DMS114 treated with DMSO at 0.1 percent for 48 hours (cell line): ENCODE data around the gene LDAF1.
"Not testable (repeated sequence)": the region's sequence is repeated elsewhere in the genome, so short reads cannot be mapped to it uniquely, and the experiment has no call there.

Experiments used
- DNase-seq: peaks from one replicate; lab custom pipeline; 2025; ENCODE audit not compliant: unreplicated experiment; lab: John Stamatoyannopoulos, UW

LDAF1 gene

GRCh38 chr16:21194771-21195301, 36.4 kb downstream of the LDAF1 start:
- no peak for DNase-seq

DNA sequence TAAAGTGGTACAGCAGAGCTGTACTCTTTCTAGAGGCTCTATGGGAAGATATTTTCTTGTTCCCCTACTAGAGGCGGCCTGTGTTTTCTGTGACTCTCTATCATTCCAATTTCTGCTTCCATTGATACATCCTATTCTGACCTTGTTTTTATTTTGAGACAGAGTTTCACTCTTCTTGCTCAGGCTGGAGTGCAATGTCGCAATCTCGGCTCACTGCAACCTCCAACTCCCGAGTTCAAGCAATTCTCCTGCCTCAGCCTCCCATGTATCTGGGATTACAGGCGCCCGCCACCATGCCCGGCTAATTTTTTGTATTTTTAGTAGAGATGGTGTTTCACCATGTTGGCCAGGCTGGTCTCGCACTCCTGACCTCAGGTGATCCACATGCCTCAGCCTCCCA, 36.9 kb downstream of the LDAF1 start:
- DNase-seq = not testable (repeated sequence)

DNA sequence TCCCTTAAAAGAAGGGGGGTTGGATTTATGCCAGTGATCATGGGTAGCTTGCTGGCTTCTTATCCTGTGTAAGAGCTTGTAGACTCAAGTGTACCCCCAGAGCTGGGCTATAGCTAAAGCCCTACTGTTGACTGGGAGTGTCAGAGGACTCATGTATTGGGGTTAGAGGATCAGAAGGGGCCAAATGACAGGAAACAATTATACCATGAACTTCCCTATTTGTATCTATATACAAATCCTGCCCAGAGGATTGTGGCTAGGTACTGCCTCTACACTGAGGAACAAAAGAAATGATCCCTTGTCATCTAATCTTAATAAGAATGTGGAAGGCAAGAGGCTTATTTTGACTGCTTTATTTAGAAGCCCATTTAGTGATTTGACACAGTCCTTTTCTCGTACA, 38.6 kb downstream of the LDAF1 start:
- DNase-seq = no peak

GRCh38 chr16:21197621-21198020, 39.1 kb downstream of the LDAF1 start:
- no peak for DNase-seq

DNA sequence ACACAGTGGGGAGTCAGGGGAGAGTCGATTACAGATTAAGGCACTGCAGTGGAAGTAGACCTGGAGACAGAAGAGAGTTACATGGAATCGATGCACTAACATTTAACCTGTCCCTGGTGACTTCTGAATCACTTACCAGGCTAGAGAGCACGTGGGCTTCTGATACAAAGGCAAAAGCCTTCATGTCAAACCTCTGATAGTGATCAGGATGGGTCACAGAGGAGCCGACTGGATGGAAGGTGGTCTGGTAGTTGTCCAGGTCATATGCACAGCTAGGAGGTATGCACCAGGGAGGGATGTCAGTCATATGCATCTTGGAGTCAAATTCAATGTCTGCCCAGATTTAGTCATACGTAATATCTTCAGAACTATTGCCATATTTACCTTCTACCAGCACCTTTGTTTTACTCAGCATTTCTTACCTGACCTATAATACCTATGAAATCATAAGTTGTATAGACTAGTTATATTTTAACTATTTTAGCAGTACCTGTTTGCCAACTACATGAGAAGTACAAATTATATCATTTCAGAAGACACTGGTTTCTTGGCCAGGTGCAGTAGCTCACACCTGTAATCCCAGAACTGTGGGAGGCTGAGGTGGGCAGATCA, 41.2 kb downstream of the LDAF1 start:
- DNase-seq = no peak

- no peak for DNase-seq
Observed at GRCh38 chr16:21203155-21203797, 44.8 kb downstream of the LDAF1 start.

DNA sequence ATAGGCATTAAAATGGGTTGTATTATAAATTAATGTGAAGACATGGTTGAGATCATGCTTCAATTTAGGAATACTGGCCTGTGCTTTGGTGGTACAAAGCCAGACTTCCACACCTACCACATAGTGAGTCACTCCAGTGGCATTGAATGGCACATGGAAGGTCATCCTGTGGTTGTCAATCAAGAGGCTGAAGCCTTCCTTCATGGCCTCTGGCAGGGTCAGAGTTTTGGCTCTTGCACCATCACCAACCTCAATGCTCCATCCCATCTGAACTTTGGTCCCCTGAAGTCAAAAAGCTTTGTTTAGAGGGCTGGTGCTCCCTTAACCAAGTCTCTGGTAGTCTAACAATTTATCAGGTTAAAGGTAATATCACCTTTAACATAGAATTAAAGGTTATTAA, 46.8 kb downstream of the LDAF1 start:
- no peak for DNase-seq

GRCh38 chr16:21206550-21206949, 48.1 kb downstream of the LDAF1 start:
- DNase-seq = no peak

GRCh38 chr16:21208446-21209230, 50.2 kb downstream of the LDAF1 start:
- DNase-seq = no peak

- no peak for DNase-seq
Observed at GRCh38 chr16:21211486-21211885, 53.0 kb downstream of the LDAF1 start, which contains the start of gene ZP2. ZP2 (minus strand) TSS chr16:21211574; CDS start chr16:21211547, 27 bp downstream.

- no peak for DNase-seq
Observed at GRCh38 chr16:21214086-21214485, 55.6 kb downstream of the LDAF1 start.

GRCh38 chr16:21217121-21217520, 58.6 kb downstream of the LDAF1 start:
- DNase-seq = no peak

GRCh38 chr16:21218153-21218552, 59.7 kb downstream of the LDAF1 start:
- no peak for DNase-seq

DNA sequence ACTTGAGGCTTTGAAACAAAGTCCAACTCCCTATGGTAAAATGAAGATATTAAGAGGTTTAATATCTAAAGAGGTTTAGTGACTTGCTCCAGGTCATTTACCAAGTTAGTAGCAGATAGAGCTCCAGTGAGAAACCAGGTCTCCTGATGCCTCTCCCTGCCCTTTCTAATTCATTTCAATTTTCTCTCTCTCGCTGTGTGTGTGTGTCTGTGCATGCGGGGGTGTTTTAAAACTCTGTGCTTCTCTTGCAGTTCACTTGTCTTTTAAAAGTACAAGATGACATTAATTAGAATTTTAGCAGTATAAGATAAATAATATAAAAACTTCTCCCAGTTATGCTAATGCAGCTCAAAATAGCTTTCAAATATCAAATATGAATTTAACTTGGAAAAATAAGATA, 61.1 kb downstream of the LDAF1 start:
- no peak for DNase-seq

DNA sequence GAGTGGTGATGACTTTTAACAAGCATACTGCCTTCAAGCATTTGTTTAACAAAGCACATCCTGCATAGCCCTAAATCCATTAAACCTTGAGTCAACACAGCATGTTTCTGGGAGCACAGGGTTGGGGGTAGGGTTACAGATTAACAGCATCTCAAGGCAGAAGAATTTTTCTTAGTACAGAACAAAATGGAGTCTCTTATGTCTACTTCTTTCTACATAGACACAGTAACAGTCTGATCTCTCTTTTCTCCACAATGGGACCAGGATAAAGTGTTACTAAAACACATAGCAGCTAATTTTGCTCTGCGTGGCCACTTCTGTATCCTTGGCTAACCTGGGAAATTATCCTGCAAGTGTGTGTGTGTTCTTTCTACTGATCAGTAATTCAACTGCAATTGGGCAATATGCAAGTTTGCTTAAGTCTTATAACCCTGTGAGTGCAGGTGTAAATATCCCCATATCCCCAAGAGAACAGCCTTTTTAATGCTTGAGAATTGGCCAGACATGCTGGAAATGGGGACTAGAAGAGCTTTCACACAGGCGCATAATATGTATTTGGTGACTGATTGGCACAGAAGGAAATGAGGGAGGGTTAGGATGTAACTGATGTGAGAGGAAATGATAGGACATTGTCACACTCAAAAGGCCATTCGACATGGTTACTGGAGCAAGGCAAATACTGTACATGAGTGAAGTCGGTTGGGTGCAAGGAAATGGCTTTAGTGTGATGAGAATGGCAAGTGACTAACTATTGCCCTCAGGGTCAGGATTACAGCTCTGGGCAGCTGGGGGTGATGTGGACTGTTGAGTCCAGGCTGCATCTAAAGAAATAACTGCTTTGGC, 64.2 kb downstream of the LDAF1 start:
- no peak for DNase-seq

DNA sequence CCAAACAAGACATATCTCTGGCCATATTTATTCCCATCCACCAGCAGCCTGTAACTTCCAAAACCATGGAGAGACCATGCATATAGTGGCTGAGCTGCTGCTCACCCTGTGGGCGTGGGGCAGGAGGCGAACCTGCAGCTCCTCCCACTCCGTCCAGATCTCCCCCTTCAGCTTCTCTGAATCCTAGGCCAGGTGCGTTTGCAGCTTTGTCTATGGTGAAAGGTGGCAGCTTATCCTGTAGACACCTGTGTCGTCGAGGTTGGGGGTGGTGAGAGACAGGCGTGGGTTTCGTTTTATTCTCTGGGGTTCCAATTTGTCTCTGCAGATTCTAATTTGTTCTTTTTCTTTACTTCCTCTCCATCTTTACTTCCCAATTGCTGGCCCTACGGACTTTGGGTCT, 65.3 kb downstream of the LDAF1 start:
- no peak for DNase-seq

GRCh38 chr16:21224800-21225199, 66.3 kb downstream of the LDAF1 start:
- DNase-seq = no peak

- DNase-seq = no peak
Observed at GRCh38 chr16:21226749-21227148, 68.3 kb downstream of the LDAF1 start.

- no peak for DNase-seq
Observed at GRCh38 chr16:21227866-21228265, 69.4 kb downstream of the LDAF1 start.

DNA sequence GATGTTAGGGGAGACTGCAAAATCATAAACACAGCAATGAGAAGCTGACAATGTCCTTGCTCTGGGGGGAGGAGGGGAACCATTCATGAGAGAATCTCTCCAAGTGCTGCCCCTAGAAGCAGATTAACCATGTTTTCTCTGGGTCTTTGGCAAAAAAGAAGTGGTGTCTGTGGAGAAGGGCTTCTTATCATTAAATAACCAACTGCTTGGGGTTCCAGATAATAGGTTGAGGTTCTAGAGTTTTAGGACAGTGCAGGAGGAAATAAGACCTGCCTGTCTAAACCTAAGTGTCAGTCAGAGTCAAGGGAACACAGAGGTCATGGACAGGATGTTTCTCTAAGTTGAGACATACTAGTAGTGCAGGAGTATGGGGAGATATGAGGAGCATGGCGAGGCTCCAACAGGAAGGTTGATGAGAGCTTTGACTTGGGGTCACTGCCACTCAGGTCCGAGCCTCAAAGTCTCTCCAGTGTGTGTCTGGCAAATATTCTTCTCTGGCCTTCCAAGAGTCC, 69.9 kb downstream of the LDAF1 start:
- no peak for DNase-seq
